Measurements from ENCODE around the gene CGB3.

CGB3 gene

GRCh38 chr19:49014870-49015255, 9.3 kb downstream of the CGB3 start:
- DNase-seq: no peak

- no peak for DNase-seq
These were observed 9.8 kb downstream of the CGB3 start for GRCh38 chr19:49014123-49014869.

DNA sequence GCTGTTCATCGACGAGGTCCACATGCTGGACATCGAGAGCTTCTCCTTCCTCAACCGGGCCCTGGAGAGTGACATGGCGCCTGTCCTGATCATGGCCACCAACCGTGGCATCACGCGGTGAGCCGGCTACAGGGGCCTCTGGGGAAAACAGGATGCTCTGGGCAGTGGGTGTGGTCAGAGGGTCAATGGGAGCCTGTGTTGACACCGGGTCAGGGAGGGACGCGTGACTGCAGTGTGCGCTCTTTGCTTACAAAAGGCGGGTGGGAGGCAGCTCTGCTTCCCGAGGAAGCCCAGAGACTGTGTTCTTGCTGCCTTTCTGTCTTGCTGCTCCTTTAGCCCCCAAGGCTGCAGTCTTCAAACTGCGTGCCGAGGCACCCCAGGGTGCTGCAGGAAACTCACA, 12.9 kb downstream of the CGB3 start:
- DNase-seq: no peak

DNA sequence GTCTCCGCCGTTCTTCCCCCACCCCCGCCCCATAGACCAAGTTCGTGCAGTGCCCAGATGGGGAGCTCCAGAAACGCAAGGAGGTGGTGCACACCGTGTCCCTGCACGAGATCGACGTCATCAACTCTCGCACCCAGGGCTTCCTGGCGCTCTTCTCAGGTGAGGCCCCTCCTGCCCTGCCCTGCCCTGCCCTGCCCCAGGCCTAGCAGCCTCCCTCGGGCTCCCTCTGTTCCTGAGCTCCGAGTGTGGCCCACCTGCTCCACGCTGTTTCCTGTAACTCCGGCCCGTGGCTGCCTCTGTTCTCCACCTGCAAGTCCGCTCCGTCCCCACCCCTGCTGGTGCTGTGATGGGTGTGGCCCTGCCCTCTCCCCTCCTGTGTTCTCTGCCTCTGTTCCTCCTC, 13.7 kb downstream of the CGB3 start:
- DNase-seq: no peak

DNA sequence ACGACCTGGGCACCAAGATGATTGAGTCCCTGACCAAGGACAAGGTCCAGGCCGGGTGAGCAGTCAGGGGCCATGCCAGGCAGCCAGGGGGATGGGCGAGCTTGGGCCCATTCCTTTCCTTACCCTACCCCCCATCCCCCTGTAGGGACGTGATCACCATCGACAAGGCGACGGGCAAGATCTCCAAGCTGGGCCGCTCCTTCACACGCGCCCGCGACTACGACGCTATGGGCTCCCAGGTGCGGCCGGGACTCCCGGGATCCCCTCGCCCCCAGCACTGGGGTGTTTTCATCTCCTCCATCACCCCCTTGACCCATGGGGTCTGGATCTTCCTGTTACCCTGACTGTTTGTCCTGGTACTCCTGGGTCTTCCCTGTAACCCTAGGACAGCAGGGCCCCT, 14.3 kb downstream of the CGB3 start:
- no peak for DNase-seq

DNA sequence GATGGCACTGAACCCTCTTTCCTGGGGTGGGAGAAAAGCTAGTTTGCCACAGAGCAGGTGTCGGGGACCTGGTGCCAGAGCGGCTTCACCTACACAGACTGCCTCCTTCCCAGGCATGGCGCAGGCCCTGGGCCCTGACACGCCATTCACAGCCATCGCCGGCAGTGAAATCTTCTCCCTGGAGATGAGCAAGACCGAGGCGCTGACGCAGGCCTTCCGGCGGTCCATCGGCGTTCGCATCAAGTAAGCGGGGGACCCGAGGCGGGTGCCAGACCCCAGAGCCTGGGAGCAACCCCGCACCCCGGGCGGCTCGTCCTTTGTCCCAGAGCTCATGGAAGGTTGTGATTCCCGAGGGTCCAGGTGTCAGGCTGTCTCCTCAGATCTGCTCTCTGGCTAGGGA, 17.2 kb downstream of the CGB3 start:
- no peak for DNase-seq

DNA sequence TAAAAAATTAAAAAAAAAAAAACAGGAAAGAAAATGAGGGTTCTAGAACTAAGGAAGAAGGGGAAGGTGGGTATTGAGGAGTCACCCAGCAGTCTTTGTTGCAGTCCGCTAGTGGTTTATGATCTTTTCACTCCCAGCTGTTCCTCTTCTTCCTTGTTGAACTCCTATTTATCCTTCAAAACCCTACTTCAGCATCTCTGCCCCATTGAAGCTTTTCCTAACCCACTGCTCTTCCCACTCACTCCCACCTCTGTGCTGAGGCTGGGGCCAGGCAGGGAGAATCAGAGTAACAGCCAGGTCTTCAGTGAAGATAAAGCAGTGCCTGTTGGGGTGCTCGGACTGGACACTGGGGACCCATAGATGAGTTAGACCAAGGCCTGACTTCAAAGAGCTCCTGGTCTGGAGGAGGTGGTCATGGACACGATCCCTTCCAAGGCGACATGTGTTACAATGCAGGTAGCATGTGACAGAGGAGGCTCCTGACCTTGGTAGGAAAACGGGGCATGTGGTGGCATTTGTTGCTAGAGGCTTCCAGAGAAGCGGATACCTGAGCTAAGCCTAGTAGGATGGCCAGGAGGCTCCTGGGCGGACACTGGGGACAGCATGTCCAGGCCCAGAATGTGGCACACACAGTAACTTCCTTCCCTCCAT, 19.0 kb downstream of the CGB3 start:
- no peak for DNase-seq

- DNase-seq: no peak
These were observed 20.0 kb downstream of the CGB3 start for GRCh38 chr19:49004133-49004532.

DNA sequence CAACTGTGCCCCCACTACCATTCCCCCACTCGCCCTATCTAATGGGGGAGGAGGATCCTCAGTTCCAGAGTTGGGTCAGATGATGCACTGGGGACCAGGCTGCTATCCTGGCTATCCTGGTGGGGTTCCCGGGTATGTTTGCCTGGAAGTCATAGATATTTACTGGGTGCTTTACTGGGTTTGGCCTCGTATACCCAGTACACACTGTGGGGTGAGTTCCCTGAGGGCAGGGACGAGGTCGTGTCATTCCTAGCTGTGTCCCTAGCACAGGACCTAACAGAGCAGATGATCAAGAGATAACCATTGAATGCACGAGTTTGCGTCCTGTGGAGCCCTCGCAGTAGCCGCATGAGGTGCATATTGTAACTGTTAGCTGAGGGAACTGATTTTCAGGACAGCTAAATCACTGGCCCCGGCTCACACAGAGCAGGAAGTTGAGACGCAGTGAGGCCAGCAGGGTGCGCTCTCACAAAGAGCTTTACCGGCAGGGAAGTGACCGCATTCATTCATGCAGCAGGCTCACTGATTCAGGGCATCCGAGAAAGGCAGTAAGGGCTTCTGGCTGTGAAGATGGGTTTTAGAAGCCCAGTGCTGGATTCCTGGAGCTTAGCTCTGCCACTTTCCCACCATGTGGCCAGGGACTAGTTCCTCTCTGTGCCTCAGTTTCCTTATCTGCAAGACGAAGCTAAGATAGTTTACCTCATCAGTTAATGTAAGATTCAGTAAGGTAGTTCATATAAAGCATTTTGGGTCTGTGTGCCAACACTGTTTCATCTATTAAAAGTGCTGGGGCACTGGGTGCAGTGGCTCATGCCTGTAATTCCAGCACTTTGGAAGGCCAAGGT, 24.4 kb downstream of the CGB3 start:
- DNase-seq: peak; percentile 63

DNA sequence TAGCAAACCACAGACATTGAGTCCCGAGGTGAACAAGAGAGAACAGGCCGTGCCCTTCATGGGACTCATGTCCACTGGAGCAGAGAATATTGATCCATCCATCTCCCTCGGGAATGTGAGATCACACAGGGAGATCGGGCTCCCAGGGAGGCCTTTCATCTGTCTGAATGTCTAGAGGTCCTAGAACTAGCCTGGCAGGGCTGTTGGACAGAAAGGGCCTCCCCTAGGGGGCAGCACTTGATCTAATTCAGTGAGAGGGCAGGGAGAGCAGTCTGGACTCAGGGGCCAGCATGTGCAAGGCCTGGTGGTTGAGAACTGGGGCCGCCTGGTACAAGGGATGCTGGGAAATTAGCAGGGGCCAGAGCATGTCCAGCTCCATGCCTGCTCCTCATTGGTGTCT, 26.2 kb downstream of the CGB3 start:
- peak; percentile 53 for DNase-seq

DNA sequence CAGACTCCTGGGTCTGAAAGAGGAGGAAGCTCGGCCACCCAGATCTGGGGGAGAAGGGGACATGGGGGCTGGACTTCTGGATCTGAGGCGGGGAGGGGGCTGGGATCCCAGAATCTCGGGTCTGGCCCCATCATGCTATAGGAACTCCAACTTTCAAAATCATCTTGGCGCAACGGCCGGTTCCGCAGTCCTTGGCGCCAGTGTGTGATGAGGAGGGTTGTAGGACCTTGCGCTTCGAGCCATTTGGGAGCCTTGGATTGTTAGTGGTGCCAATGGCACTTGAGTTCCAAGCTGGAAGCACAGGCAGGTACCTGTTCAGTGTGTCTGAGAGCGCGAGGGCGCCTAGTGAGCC, 30.1 kb downstream of the CGB3 start:
- no peak for DNase-seq

- DNase-seq: peak; percentile 99
These were observed 30.7 kb downstream of the CGB3 start, which contains the start of the genes GYS1 and RUVBL2 for GRCh38 chr19:48993175-48994034. Gene GYS1, minus strand, starts transcription at chr19:48993309. Its CDS starts 197 bp downstream, at chr19:48993112. Gene RUVBL2, plus strand, starts transcription at chr19:48993887. Its CDS starts 25 bp downstream, at chr19:48993912.

DNA sequence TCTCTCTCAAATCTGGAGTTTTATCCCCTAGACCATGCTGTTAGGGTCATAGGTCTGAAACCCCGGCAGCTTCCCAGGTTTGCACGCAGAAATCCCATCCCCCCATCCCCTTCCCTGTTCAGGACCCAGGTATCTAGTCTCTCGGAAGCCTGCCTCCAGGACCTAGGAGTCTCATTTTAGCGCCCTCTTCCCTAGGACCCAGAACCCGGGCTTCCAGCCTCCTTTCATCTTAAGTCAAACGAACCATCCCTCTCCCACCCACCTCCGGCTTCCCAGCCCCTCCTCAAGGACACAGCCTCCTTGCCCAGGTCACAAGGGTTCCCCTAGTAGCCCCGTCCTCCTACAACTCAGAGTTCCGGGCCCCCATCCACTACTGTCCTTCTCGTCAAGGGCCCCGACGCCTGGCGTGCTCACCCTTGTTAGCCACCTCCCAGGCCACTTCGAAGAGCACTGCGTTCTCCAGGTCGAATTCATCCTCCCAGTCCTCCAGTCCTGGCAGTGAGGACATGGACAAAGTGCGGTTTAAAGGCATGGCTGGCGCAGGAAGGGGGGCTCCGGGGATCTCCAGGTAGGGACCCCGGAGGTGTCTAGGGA, 31.5 kb downstream of the CGB3 start:
- DNase-seq: no peak

DNA sequence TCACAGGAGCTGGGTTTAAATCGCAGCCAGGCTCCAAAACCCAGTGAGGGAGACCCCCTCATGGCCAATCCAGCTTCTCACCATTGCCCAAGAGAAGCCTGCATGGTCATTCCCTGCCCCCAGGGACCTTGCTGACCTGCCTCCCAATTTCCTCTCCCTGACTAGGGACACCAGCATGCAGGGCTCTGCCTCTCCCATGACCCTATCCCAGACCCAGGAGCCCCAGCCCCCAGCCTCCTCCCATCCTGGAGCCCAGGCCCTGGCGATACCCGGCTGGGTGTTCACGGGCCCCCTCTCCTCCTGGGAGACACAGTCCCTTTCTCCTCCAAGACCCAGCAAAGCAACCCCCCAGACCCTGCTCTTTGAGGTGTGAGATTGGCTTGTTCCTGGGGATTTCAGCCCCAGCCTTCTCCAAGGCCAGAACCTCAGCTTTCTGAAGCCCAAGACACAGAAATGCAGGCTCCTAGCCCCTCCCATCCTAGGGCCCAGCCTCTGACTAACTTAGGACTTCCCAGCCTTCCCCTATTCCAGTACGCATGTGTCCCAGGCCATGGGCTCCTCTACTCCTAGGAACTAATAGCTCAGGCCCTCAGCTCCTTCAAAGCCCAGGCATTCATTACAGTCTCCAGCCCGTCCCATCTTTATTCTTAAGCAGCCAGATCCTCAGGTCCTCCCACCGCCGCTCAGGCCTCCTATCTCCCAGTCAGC, 32.1 kb downstream of the CGB3 start:
- no peak for DNase-seq

DNA sequence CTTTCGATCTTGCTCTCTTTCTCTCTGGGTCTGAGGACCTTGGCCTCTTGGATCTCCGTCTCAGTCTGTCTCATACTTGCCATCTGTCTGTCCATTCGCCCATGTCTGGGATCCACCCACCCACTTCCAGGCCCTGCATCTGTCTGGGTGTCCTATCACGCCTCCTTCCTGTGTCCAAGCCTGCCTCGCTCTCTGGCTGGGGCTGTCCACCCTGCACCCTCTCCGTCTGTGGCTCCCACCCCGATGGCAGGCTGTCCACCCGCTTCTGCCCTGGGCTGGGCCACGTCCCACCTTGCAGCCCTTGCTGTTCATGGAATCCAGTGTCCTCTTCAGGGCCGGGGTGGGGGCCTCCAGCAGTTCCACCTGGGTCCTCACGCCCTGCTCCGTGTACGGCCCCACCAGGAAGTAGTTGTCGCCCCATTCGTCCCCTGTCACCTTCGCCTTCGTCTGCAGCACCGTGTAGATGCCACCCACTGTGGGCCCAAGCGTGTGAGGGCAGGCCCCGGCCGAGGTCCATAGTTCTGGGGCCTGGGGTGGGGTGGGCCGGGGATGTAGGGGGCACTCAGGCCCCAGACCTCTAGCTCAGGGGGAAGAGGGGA, 33.0 kb downstream of the CGB3 start:
- no peak for DNase-seq

DNA sequence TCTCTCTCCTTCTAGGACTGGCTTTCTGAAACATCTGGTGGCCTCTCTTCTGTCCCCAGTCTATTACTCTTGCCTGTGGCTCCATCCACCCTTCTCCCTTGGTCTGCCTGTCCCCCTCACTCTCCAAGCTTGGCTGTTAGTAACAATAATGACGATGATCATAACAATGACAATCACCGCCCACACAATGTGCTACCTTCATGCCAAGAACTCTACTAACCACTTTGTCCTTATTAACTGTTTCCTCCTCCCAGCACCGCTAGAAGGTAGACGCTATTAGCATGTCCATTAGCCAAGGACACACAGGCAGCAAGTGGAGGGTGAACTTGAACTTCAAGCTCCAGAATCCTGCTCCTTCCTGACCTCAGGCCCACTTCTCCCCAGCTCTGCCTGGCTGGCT, 33.7 kb downstream of the CGB3 start:
- DNase-seq: no peak

GRCh38 chr19:48989701-48990291, 34.3 kb downstream of the CGB3 start:
- no peak for DNase-seq

- no peak for DNase-seq
These were observed 35.3 kb downstream of the CGB3 start for GRCh38 chr19:48988860-48989259.

DNA sequence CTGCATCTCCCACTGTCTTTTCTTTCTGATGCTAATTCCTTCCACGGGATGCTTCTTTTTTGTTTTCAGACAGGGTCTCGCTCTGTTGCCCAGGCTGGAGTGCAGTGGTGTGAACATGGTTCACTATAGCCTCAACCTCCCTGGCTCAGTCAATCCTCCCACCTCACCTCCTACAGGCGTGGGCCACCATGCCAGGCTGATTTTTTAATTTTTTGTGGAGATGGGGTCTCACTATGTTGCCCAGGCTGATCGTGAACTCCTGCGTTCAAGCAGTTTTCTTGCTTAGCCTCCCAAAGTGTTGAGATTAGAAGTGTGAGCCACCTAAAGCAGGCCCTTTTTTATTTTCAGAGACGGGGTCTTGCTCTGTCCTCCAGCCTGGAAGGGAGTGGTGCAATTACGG, 35.8 kb downstream of the CGB3 start:
- DNase-seq: no peak

GRCh38 chr19:48987323-48987722, 36.8 kb downstream of the CGB3 start:
- no peak for DNase-seq

- no peak for DNase-seq
These were observed 37.9 kb downstream of the CGB3 start for GRCh38 chr19:48986211-48986610.
